ENCODE data around the gene MAPT.
"Not testable (repeated sequence)": the region's sequence is repeated elsewhere in the genome, so short reads cannot be mapped to it uniquely, and the experiment has no call there.

MAPT gene

GRCh38 chr17:45862127-45862526 is 32.2 kb upstream of the MAPT start:
- not testable (repeated sequence) for DNase-seq (ENCODE audit: low read depth)

- DNase-seq (ENCODE audit: low read depth): no peak
Observed at GRCh38 chr17:45863857-45864654, 30.3 kb upstream of the MAPT start.

GRCh38 chr17:45867171-45867570 is 27.2 kb upstream of the MAPT start:
- no peak for DNase-seq (ENCODE audit: low read depth)

GRCh38 chr17:45867702-45868101 is 26.7 kb upstream of the MAPT start:
- DNase-seq (ENCODE audit: low read depth): no peak

GRCh38 chr17:45868276-45868675 is 26.1 kb upstream of the MAPT start:
- no peak for DNase-seq (ENCODE audit: low read depth)

- no peak for DNase-seq (ENCODE audit: low read depth)
Observed at GRCh38 chr17:45869676-45870341, 24.5 kb upstream of the MAPT start.

GRCh38 chr17:45870342-45870974 is 23.9 kb upstream of the MAPT start:
- no peak for DNase-seq (ENCODE audit: low read depth)

GRCh38 chr17:45871718-45872117 is 22.6 kb upstream of the MAPT start:
- no peak for DNase-seq (ENCODE audit: low read depth)

GRCh38 chr17:45873728-45874127 is 20.6 kb upstream of the MAPT start:
- no peak for DNase-seq (ENCODE audit: low read depth)

- DNase-seq (ENCODE audit: low read depth): no peak
Observed at GRCh38 chr17:45874151-45874550, 20.2 kb upstream of the MAPT start.

- DNase-seq (ENCODE audit: low read depth): no peak
Observed at GRCh38 chr17:45876539-45876938, 17.8 kb upstream of the MAPT start.

- no peak for DNase-seq (ENCODE audit: low read depth)
Observed at GRCh38 chr17:45877467-45877866, 16.9 kb upstream of the MAPT start.

- no peak for DNase-seq (ENCODE audit: low read depth)
Observed at GRCh38 chr17:45883063-45883462, 11.3 kb upstream of the MAPT start.

GRCh38 chr17:45886852-45887251 is 7.5 kb upstream of the MAPT start:
- DNase-seq (ENCODE audit: low read depth): no peak

- no peak for DNase-seq (ENCODE audit: low read depth)
Observed at GRCh38 chr17:45888392-45888791, 6.0 kb upstream of the MAPT start.

GRCh38 chr17:45889579-45889978 is 4.8 kb upstream of the MAPT start:
- DNase-seq (ENCODE audit: low read depth): no peak

- no peak for DNase-seq (ENCODE audit: low read depth)
Observed at GRCh38 chr17:45893725-45894021, 681 bp upstream of the MAPT start.

GRCh38 chr17:45895304-45895968 is 1.1 kb downstream of the MAPT start:
- DNase-seq (ENCODE audit: low read depth): no peak

GRCh38 chr17:45895969-45896785 is 1.8 kb downstream of the MAPT start:
- DNase-seq (ENCODE audit: low read depth): no peak

GRCh38 chr17:45896803-45897693 is 2.7 kb downstream of the MAPT start:
- no peak for DNase-seq (ENCODE audit: low read depth)

GRCh38 chr17:45900136-45900535 is 5.8 kb downstream of the MAPT start:
- no peak for DNase-seq (ENCODE audit: low read depth)
